Fibroblast of pulmonary artery (primary cell): Measurements from ENCODE around the gene PPM1A.

ENCODE experiments used
- DNase-seq: peaks from one replicate; pipeline ENCODE4 v3.0.0-alpha.2; 2010; ENCODE audit warnings: low read depth
- H3K4me3 ChIP-seq: replicated peaks from 2 replicates; pipeline ENCODE4 v1.5.1; 2011; ENCODE audit warnings: low read depth, mild to moderate bottlenecking, control low read depth, low read length, moderate library complexity
- TF ChIP-seq, protein P1 (sequence below): IDR thresholded peaks from 2 replicates; pipeline ENCODE4 v1.5.1; 2011; ENCODE audit warnings: mild to moderate bottlenecking, control low read depth, low read length, inconsistent platforms; ENCODE audit errors: missing control alignments

PPM1A gene

DNA sequence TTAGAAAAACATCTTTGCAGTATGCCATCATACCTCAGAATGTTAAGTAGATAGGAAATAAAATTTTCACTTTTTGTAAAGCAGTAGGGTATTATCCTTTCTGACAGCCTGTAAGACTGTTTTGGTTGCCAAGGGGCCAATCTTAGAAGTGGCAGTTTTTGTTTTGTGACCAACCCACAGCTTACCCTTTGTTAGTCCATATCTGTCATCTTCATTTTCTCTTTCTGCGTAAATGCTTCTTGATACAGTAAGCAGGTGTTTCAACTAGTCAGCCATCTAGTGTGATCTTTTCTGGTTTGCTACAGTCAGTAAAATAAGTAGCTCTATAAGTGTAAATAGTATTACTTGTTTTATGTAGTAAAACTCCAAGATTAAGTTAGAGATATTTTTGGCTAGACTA lies 8.8 kb downstream of the PPM1A start:
- no peak overlapping the region for H3K4me3 ChIP-seq
- TF ChIP-seq, protein P1, sequence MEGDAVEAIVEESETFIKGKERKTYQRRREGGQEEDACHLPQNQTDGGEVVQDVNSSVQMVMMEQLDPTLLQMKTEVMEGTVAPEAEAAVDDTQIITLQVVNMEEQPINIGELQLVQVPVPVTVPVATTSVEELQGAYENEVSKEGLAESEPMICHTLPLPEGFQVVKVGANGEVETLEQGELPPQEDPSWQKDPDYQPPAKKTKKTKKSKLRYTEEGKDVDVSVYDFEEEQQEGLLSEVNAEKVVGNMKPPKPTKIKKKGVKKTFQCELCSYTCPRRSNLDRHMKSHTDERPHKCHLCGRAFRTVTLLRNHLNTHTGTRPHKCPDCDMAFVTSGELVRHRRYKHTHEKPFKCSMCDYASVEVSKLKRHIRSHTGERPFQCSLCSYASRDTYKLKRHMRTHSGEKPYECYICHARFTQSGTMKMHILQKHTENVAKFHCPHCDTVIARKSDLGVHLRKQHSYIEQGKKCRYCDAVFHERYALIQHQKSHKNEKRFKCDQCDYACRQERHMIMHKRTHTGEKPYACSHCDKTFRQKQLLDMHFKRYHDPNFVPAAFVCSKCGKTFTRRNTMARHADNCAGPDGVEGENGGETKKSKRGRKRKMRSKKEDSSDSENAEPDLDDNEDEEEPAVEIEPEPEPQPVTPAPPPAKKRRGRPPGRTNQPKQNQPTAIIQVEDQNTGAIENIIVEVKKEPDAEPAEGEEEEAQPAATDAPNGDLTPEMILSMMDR: no peak
- DNase-seq: no peak

DNA sequence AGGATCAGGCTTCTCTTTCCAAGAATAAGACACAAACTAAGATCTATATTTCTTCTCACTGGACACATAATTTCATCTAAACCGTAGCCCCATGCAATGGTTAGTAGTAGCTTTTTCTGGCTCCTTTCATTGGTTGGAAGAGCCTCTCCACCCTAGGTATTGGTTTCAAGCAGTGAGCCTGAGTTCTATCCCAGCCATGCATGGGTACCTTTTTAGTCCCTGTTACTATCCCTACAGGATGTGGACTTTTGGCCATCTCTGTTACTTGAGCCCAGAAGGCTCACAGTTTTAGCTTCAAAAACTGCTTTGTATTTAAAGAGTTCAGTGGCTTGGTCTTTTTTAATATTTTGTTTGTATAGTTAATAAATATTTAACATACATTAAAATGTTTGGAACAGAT lies 16.1 kb downstream of the PPM1A start:
- no peak for DNase-seq
- TF ChIP-seq, protein P1: no peak
- no peak overlapping the region for H3K4me3 ChIP-seq

DNA sequence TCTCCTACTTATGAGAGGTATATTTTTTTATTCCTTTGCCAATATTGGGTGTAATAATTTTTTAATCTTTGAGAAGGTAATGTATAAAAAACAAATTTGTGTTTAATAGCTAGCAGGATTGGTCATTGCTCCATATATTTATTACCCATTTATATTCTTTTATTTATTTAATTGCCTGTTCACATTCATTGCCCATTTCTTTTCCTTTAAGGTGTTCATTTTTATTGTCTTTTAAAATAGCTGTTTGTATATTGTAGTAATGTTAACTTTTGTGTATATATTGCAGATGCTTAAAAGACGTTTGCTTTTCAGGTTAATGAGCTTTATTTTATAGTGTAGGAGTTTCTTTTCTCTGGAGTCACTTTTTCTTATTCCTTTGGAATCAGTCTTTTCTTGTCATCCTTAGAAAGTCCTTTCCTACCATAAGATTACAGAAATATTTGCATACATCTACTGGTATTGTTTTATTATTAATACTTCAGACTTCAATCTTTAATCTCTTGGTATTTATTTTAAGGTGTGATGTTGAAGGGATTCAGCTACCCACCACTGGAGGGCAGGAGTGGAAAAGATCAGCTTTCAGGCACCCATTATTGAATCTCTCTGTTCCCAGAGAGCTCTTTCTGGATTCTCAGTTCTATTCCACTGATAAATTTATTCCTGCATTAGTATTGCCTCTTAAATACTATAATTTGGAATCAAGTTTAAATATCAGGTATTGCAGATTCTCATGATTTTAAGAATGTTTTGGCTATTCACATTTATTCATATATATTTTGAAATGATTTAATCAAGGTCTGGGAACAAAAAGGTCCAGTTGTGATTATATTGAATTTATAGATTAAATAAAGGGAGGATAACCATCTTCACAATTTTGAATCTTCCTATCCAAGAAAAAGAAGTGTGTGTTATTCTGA lies 17.3 kb downstream of the PPM1A start:
- peak; percentile 33 for DNase-seq
- TF ChIP-seq, protein P1: peak; percentile 60
- H3K4me3 ChIP-seq: no peak overlapping the region

DNA sequence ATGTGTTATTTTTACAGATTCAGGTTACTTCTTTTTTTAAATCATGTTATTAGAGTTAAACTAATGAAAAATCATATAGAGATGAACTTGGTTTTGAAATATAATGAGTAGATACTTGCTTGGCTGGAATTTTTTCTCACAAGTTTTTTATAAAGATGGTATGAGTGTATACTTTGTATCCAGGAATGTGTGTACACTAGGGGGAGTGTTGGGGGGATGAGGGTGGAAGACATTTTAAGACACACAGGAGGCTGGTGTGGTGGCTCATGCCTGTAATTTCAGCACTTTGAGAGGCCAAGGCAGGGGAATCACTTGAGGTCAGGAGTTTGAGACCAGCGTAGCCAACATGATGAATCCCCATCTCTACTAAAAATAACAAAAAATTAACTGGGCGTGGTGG lies 23.2 kb downstream of the PPM1A start:
- DNase-seq: no peak
- TF ChIP-seq, protein P1: no peak

DNA sequence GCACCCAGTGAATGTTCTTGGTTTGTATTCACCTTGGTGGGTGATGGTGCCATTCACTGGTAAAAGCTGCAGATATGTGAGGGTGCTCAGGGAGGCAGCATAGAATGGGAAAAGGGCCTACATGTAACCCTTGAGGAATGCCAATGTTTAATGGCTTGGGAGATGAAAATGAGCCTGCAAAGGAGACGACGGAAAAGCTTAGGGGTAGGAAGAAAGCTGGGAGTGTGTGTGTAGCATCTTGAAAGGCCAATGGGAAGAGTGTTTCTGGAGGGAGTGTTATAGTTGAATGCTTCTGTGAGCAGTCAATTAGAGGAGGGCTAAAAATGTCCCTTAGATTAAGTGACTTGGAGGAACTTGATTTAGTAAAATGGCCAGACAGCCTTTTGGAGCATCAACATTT lies 24.9 kb downstream of the PPM1A start:
- no peak for DNase-seq
- TF ChIP-seq, protein P1: no peak
- H3K4me3 ChIP-seq: no peak overlapping the region

More for the DNA sequence above, 23.2 kb downstream of the PPM1A start:
- H3K4me3 ChIP-seq: no peak overlapping the region

DNA sequence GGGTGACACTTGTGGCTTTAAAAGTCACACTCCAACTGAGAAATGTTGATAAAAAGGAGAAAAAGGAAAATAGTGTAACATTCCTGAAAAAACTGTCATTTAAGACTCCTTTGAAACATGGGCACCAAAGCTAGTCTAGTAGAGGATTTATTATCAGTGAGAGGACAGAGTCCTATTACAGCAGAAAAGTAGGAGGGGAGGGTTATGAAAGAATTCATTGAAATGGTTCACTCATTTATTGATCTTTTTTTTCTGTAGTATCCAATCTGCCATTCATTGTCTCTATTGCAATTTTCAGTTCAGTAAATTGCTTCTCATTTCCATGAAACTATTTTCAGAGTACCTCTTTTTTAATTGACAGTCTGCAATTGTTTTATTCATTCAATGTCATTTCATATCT lies 25.4 kb downstream of the PPM1A start:
- no peak overlapping the region for H3K4me3 ChIP-seq
- DNase-seq: no peak
- TF ChIP-seq, protein P1: no peak

DNA sequence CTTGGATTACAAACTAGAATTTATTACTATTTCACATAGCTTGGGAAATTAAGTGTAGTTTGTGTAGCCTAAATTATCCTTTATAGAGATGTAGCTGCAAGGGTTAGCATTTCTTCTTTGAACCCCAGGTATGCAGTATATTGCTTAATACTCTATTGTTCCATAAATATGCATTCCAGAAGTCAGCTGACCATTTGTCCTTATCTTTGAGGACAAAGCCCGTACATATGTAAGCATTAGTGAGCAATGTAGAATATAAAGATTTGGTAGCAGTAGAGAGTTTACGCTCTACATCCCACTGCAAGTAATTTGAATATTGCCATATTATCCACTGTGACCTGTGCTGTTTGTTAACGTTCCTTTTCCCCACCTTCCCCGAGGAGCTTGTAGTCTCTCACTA lies 26.9 kb downstream of the PPM1A start:
- TF ChIP-seq, protein P1: no peak
- H3K4me3 ChIP-seq: no peak overlapping the region
- DNase-seq: peak; percentile 66
